HG02623 (cell line): Measurements from ENCODE around the gene GLYATL2.

Experiments
- ATAC-seq: cut with Tn5 transposase; IDR thresholded peaks from one replicate; pipeline ENCODE4 v1.9.1; 2021; ENCODE audit warnings: moderate library complexity; ENCODE audit not compliant: unreplicated experiment

Gene GLYATL2

DNA sequence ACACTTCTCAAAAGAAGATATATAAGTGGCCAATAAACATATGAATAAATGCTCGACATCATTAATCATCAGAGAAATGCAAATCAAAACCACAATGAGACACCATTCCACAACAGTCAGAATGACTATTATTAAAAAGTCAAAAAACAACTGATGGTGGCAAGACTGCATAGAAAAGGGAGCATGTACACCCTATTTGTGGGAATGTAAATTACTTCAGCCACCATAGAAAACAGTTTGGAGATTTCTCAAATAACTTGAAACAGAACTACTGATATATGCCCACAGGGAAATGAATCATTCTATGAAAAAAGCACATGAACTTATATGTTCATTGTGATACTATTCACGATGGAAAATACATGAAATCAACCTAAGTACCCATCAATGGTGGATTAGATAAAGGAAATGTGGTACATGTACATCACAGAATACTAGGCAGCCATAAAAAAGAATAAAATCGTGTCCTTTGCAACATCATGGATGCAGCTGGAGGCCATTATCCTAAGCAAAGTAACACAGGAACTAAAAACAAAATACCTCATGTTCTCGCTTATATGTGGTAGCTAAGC lies 42.4 kb downstream of the GLYATL2 start:
- ATAC-seq = no peak

DNA sequence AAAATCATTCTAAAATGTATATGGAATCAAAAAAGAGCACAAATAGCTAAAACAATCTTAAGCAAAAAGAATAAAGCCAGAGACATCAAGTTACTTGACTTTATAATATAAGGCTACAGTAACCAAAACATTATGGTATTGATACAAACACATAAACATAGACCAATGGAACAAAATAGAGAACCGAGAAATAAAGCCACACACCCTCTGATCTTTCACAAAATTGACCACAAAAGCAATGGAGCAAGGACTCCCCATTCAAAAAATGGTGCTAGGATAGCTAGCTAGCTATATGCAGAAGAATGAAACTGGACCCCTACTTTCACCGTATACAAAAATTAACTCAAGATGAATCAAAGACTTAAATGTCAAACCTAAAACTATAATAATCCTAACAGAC lies 43.2 kb downstream of the GLYATL2 start:
- ATAC-seq = no peak

DNA sequence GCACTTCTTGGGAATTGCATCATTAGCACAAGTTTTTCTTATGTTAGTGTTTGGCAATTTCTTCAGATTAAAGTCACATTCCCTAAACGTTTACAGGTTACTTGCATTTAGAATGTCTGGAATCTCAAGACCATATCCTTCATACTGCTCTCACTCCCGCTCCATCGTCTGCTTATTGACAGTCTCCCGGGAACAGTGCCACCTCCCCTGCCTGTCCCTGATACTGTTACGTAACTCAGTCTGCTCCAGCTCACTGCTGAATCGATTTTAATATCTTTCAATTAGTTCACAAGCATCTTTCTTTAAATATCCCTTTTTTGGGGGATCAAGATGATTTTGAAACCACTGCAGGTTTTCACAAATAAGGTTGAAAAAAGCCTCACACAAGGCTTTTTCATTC lies 48.2 kb downstream of the GLYATL2 start:
- ATAC-seq = no peak

DNA sequence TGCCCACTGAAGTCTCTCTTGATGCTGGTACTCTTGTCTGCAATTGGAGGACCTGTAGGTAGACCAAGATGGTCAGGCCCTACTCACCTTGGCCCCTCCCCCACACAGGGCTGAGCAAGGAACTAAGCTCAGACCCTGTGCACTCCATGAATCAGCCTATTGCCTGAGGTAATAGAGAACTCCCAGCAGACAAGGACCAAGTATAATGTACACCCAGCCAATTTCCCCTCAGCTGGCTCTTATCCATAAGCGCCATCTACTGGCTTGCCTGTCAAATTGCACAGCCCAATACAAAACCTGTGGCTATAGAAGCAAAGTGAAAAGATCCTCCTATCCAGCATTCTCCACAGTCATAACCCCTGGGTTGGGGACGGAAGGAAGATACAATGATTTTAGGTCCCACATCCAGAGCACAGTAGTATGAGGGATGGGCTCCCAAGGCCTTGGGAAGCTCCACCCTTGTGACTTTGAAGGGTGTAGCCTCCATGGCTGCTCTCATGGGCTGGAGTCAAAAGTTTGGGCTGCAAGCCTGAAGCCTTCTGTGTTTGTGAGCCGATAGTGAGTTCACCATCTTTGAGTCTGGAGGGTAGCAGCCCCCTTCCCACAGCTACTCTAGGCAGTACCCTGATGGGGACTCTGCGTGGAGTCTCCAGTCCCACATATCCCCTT lies 56.0 kb downstream of the GLYATL2 start:
- ATAC-seq = peak; percentile 88

GRCh38 chr11:58787903-58788302 lies 56.6 kb downstream of the GLYATL2 start:
- ATAC-seq = peak; percentile 19

DNA sequence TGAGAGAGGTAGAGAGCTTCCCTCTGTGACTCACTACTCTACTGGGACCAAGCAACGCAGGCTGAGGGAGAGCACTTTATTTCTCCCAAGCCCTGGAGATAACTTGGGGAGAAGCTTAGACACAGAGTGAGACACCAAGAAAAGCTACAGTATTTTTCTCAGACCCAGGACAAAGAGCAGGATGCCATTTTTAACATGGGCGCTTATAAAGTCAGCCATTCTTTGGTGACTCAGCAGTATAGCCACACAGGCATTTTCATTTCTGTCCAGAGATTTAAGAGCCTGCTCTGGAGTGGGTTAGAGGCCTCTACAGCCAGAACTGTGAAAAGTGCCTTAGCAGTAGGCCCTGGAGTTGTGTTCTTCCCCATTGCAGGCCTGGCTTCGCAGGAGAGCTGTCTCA lies 57.8 kb downstream of the GLYATL2 start:
- no peak for ATAC-seq

- ATAC-seq = no peak
Observed at GRCh38 chr11:58784995-58785394, 59.5 kb downstream of the GLYATL2 start.
